Neural cell (in vitro differentiated cells): ENCODE measurements around the gene NEDD4L. TPM values are rescaled to one million over a fixed set of nuclear protein-coding genes. Genes with fewer than 3 reads are reported as not detected.

Source experiments
- H2AFZ ChIP-seq: fragments of 200-600, 300-800 bp; sonication (generic), shearing (Covaris generic); 2 replicates; pipeline ENCODE4 v1.6.0; 2014; ENCODE audit warnings: low read depth, mild to moderate bottlenecking, antibody characterized with exemption, low read length, moderate library complexity
- H3F3A ChIP-seq: fragments of 200-600 bp; shearing (Covaris generic); 2 replicates; pipeline ENCODE4 v1.6.1; 2016; ENCODE audit warnings: mild to moderate bottlenecking, moderate library complexity, mixed read lengths, antibody characterized with exemption, low read length; ENCODE audit not compliant: insufficient read depth, poor library complexity, severe bottlenecking
- H3K27ac ChIP-seq: fragments of 200-600, 300-800 bp; sonication (generic), shearing (Covaris generic); 2 replicates; pipeline ENCODE4 v1.5.1; 2014; ENCODE audit warnings: mild to moderate bottlenecking, low read length, moderate library complexity
- H3K27me3 ChIP-seq: fragments of 300-800, 200-600 bp; sonication (generic), shearing (Covaris generic); 2 replicates; pipeline ENCODE4 v1.6.0; 2014; ENCODE audit warnings: mild to moderate bottlenecking, low read depth, low read length, moderate library complexity; ENCODE audit not compliant: insufficient read depth
- H3K36me3 ChIP-seq: fragments of 300-800, 200-600 bp; sonication (generic), shearing (Covaris generic); 2 replicates; pipeline ENCODE4 v1.5.1; 2014; ENCODE audit warnings: mild to moderate bottlenecking, antibody characterized with exemption, low read length, moderate library complexity; ENCODE audit not compliant: insufficient read depth
- H3K4me2 ChIP-seq: fragments of 300-800, 200-600 bp; sonication (generic), shearing (Covaris generic); 2 replicates; pipeline ENCODE4 v1.6.0; 2014; ENCODE audit warnings: mild to moderate bottlenecking, low read length
- H3K4me3 ChIP-seq: fragments of 300-800, 200-600 bp; sonication (generic), shearing (Covaris generic); 2 replicates; pipeline ENCODE4 v1.5.1; 2014; ENCODE audit warnings: mild to moderate bottlenecking, low read length, moderate library complexity
- H3K79me2 ChIP-seq: fragments of 200-600 bp; shearing (Covaris generic); replicated peaks from 2 replicates; pipeline ENCODE4 v1.6.0; 2014; ENCODE audit warnings: mild to moderate bottlenecking, low read length, moderate library complexity; ENCODE audit not compliant: insufficient read depth
- H3K9ac ChIP-seq: fragments of 300-800, 200-600 bp; sonication (generic), shearing (Covaris generic); 2 replicates; pipeline ENCODE4 v1.6.1; 2016; ENCODE audit warnings: mild to moderate bottlenecking, low read length, mixed read lengths
- H3K9me2 ChIP-seq: fragments of 200-600 bp; shearing (Covaris generic); 2 replicates; pipeline ENCODE4 v1.6.1; 2016; ENCODE audit warnings: mild to moderate bottlenecking, low read length, mixed read lengths; ENCODE audit not compliant: insufficient read depth
- H3K9me3 ChIP-seq: fragments of 200-600, 300-800 bp; sonication (generic), shearing (Covaris generic); 2 replicates; pipeline ENCODE4 v1.6.1; 2016; ENCODE audit warnings: mild to moderate bottlenecking, mixed run types, low read length, moderate library complexity, mixed read lengths
- H4K20me1 ChIP-seq: fragments of 200-600 bp; shearing (Covaris generic); 2 replicates; pipeline ENCODE4 v1.6.1; 2016; ENCODE audit warnings: mild to moderate bottlenecking, mixed run types; ENCODE audit not compliant: insufficient read depth
- EP300 ChIP-seq: fragments of 450-650 bp; conservative IDR thresholded peaks from 2 replicates; pipeline ENCODE4 v1.6.1; 2014; ENCODE audit warnings: antibody characterized with exemption, mild to moderate bottlenecking, moderate library complexity; ENCODE audit not compliant: poor library complexity, severe bottlenecking
- EZH2 ChIP-seq: fragments of 200-600, 300-800 bp; shearing (Covaris generic), sonication (generic); IDR thresholded peaks from 2 replicates; pipeline ENCODE4 v1.6.1; 2014; ENCODE audit warnings: antibody characterized with exemption, low read length, borderline replicate concordance, mild to moderate bottlenecking; ENCODE audit not compliant: insufficient read depth, poor library complexity, severe bottlenecking
- RAD21 ChIP-seq: fragments of 450-650 bp; conservative IDR thresholded peaks from 2 replicates; pipeline ENCODE4 v1.6.1; 2014; ENCODE audit warnings: antibody characterized with exemption, mild to moderate bottlenecking, moderate library complexity
- REST ChIP-seq: IDR thresholded peaks from 2 replicates; pipeline ENCODE4 v1.6.1; 2012; ENCODE audit warnings: borderline replicate concordance
- polyA plus RNA-seq: library from polyadenylated mRNA; depleted of rRNA; stranded (reverse); fragments of >200 nt; gene quantifications from 2 replicates; pipeline ENCODE4 v1.2.3, GENCODE V29; 2014

The NEDD4L gene
- polyA plus RNA-seq, 1 donor from 2014 or later: 97.9 TPM

GRCh38 chr18:58310517-58310916, 266.5 kb downstream of the NEDD4L start:
- Histone ChIP-seq H3K9me2 (no peaks in the 10 kb centered on the region), H4K20me1 (no peaks in the 10 kb centered on the region), H3K27me3 (no peaks in the 10 kb centered on the region), H3K27ac (no peak overlapping the region), H3F3A (no peaks in the 10 kb centered on the region), H3K9me3 (no peaks in the 10 kb centered on the region), H3K79me2 (peaks cover 19% of the 10 kb centered on the region), H3K4me2 (no peak overlapping the region), H3K9ac (no peak overlapping the region), H2AFZ (no peak overlapping the region), H3K36me3 (no peaks in the 10 kb centered on the region), H3K4me3 (no peak overlapping the region)
- TF ChIP-seq RAD21 (no peak), REST (no peak)

GRCh38 chr18:58311390-58311789, 267.4 kb downstream of the NEDD4L start:
- Histone ChIP-seq H3K27ac (no peak overlapping the region), H3K79me2 (peaks cover 22% of the 10 kb centered on the region), H4K20me1 (no peaks in the 10 kb centered on the region)

More at GRCh38 chr18:58311390-58311789, 267.4 kb downstream of the NEDD4L start:
- TF ChIP-seq REST: no peak
- no peak for TF ChIP-seq EZH2
- no peak for TF ChIP-seq EP300
- no peak overlapping the region for H2AFZ ChIP-seq
- no peak overlapping the region for H3K9ac ChIP-seq
- H3K27me3 ChIP-seq: no peaks in the 10 kb centered on the region
- no peaks in the 10 kb centered on the region for H3K36me3 ChIP-seq
- H3F3A ChIP-seq: peaks cover 3% of the 10 kb centered on the region
- no peak overlapping the region for H3K4me2 ChIP-seq
- no peak overlapping the region for H3K4me3 ChIP-seq
- no peaks in the 10 kb centered on the region for H3K9me3 ChIP-seq
- H3K9me2 ChIP-seq: no peaks in the 10 kb centered on the region
